HepG2 (cell line): ENCODE measurements around the gene SYNJ2. TPM values are rescaled to one million over a fixed set of nuclear protein-coding genes. Genes with fewer than 3 reads are reported as not detected.

Experiments used
- BATF2 ChIP-seq: sonication (generic); formaldehyde crosslinking; IDR thresholded peaks from 2 replicates; pipeline ENCODE4 v1.8.0; 2022; ENCODE audit warnings: mild to moderate bottlenecking, missing genetic modification reagents, moderate library complexity
- BRF2 ChIP-seq: sonication (generic); formaldehyde crosslinking; IDR thresholded peaks from 2 replicates; pipeline ENCODE4 v1.8.1; 2022; ENCODE audit warnings: mild to moderate bottlenecking, missing genetic modification reagents
- CCAR2 ChIP-seq: fragments of 200-400 bp; formaldehyde crosslinking; optimal IDR thresholded peaks from 2 replicates; pipeline ENCODE3; 2018; ENCODE audit warnings: low read depth, mild to moderate bottlenecking, low read length, moderate library complexity
- MXD3 ChIP-seq: IDR thresholded peaks from 2 replicates; pipeline ENCODE4 v1.6.1; 2016; ENCODE audit warnings: mild to moderate bottlenecking, missing biosample characterization, missing genetic modification reagents
- NFE2 ChIP-seq: sonication (generic); formaldehyde crosslinking; IDR thresholded peaks from 2 replicates; pipeline ENCODE4 v1.4.0; 2020; ENCODE audit warnings: missing genetic modification reagents
- PRDM10 ChIP-seq: sonication (generic); formaldehyde crosslinking; IDR thresholded peaks from 2 replicates; pipeline ENCODE4 v1.4.0; 2020; ENCODE audit warnings: low read depth, missing genetic modification reagents
- PRMT3 ChIP-seq: sonication (generic); formaldehyde crosslinking; IDR thresholded peaks from 2 replicates; pipeline ENCODE4 v1.8.1; 2022; ENCODE audit warnings: low read depth, mild to moderate bottlenecking, moderate library complexity, missing genetic modification reagents, borderline replicate concordance
- TBX2 ChIP-seq: sonication (generic); formaldehyde crosslinking; IDR thresholded peaks from 2 replicates; pipeline ENCODE4 v1.5.0; 2020; ENCODE audit warnings: missing genetic modification reagents, mild to moderate bottlenecking, borderline replicate concordance
- TBX3 ChIP-seq: fragments of 450-650 bp; IDR thresholded peaks from 2 replicates; pipeline ENCODE4 v1.6.1; 2017; ENCODE audit warnings: antibody characterized with exemption, mild to moderate bottlenecking, inconsistent platforms, borderline replicate concordance
- TRAFD1 ChIP-seq: sonication (generic); formaldehyde crosslinking; IDR thresholded peaks from 2 replicates; pipeline ENCODE4 v1.5.1; 2020; ENCODE audit warnings: missing genetic modification reagents, mild to moderate bottlenecking, borderline replicate concordance
- ZBTB10 ChIP-seq: sonication (generic); formaldehyde crosslinking; IDR thresholded peaks from 2 replicates; pipeline ENCODE4 v1.4.0; 2020; ENCODE audit warnings: missing genetic modification reagents, borderline replicate concordance
- ZNF18 ChIP-seq: sonication (generic); formaldehyde crosslinking; IDR thresholded peaks from 2 replicates; pipeline ENCODE4 v1.8.0; 2022; ENCODE audit warnings: mild to moderate bottlenecking, missing genetic modification reagents; ENCODE audit not compliant: insufficient replicate concordance
- ZNF275 ChIP-seq: sonication (generic); formaldehyde crosslinking; IDR thresholded peaks from 2 replicates; pipeline ENCODE4 v1.8.0; 2022; ENCODE audit warnings: missing genetic modification reagents, mild to moderate bottlenecking, inconsistent platforms, borderline replicate concordance
- ZNF780A ChIP-seq: sonication (generic); formaldehyde crosslinking; IDR thresholded peaks from 2 replicates; pipeline ENCODE4 v1.8.0; 2022; ENCODE audit warnings: mild to moderate bottlenecking, missing genetic modification reagents, moderate library complexity
- polyA plus RNA-seq, 8 experiments: library from polyadenylated mRNA; depleted of rRNA in 3 of 8; stranded (reverse) in 7 of 8; unstranded in 1 of 8; fragments of >200 nt; fragmentation: Illumina TruSeq in 4 of 8; extraction: Trizol in 4 of 8; gene quantifications; 2 replicates each; pipeline versions ENCODE4 v1.2.1 to v1.2.3, GENCODE V29; 2011 to 2016; ENCODE audit warnings: low read depth in 4 of 8, missing spikeins in 1 of 8, mixed read lengths in 1 of 8; ENCODE audit not compliant: insufficient read depth in 1 of 8
- total RNA-seq, 5 experiments: library from RNA; depleted of rRNA; stranded (reverse); fragments of >200 nt; fragmentation: Illumina TruSeq; extraction: Trizol; gene quantifications; 2 replicates each; pipeline ENCODE4 v1.2.3, GENCODE V29; 2016; ENCODE audit warnings: low read depth in 1 of 5

SYNJ2 gene
- total and polyA plus RNA-seq, 2 of the 13 experiments (the other 11 are each of a cell fraction or from before 2014, with no cell fraction given), result 39.1 to 57.6 TPM

- TF ChIP-seq ZBTB10 (CRISPR knock-in tag) (peak; percentile 57; the same call in 1 of the 2 replicates), ZNF275 (CRISPR knock-in tag) (no peak), NFE2 (CRISPR knock-in tag) (no peak), TBX2 (peak; percentile 100), BATF2 (no peak), CCAR2 (no peak), ZNF780A (CRISPR knock-in tag) (no peak), TRAFD1 (no peak), PRDM10 (peak; percentile 90), MXD3 (CRISPR knock-in tag) (no peak), TBX3 (peak; percentile 100), BRF2 (CRISPR knock-in tag) (peak; percentile 61; the same call in 1 of the 2 replicates), ZNF18 (CRISPR knock-in tag) (peak; percentile 36), PRMT3 (CRISPR knock-in tag) (no peak; the same call in none of the 2 replicates)
Measured at GRCh38 chr6:158011478-158011920, 29.8 kb downstream of the SYNJ2 start (continued).
